ENCODE results near the gene USP48.

GRCh38 chr1:21655748-21656147, 127.2 kb downstream of the USP48 start:
- TF ChIP-seq CTCF (IDR thresholded peaks at IDR 0.05) (no peak), POLR2A (IDR thresholded peaks at IDR 0.05) (no peak)
